Measurements from ENCODE around the gene NUP214.

The NUP214 gene

DNA sequence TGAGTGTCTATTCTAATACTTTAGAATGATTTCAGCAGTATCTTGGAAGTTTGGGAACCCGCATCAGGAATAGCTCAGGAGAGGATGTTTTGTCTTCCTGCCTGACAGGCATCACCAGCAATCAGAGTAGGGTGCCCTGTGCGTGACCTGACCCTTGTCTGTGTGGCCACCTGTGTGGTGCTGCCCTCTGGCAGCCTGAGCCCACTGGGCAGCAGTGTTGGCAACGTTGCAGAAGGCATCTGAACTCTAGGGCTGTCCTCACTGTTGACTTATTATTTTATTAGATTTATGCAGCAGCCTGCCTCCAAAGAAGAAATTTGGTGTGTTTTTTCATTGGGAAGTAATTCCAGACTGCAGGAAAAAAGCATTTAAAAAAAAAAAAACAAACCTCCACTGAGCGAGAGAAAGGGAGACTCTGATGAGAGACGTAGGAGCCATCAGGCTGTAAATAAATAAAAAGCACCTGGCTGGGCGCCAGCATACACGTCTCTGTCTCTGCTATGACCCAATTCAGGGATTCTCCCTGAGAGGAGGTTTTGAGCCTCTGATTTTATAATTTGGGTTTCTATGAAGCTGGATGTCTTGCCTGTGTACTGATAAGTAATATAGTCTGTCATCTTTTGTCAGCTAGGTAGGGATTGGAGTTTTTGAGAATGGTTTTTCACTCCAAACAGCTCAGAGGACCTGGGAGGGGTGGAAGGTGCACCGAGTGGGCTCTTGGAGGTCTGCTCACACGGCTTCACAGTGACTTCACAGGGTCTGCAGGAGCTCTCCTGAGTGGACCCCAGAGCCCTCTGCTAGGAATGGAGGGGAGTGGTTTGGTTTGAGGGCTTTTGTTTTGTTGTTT, 101.9 kb downstream of the NUP214 start:
- H3K27me3 ChIP-seq, result no peaks in the 10 kb centered on the region
- no peak overlapping the region for H3K27ac ChIP-seq
- H3K9me3 ChIP-seq, result no peaks in the 10 kb centered on the region
- intact Hi-C loops (cut with DNase I; ENCODE audit: low total_unique reads), result no loop called here
- H3K4me3 ChIP-seq, result no peak overlapping the region
- TF ChIP-seq, protein P1, sequence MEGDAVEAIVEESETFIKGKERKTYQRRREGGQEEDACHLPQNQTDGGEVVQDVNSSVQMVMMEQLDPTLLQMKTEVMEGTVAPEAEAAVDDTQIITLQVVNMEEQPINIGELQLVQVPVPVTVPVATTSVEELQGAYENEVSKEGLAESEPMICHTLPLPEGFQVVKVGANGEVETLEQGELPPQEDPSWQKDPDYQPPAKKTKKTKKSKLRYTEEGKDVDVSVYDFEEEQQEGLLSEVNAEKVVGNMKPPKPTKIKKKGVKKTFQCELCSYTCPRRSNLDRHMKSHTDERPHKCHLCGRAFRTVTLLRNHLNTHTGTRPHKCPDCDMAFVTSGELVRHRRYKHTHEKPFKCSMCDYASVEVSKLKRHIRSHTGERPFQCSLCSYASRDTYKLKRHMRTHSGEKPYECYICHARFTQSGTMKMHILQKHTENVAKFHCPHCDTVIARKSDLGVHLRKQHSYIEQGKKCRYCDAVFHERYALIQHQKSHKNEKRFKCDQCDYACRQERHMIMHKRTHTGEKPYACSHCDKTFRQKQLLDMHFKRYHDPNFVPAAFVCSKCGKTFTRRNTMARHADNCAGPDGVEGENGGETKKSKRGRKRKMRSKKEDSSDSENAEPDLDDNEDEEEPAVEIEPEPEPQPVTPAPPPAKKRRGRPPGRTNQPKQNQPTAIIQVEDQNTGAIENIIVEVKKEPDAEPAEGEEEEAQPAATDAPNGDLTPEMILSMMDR (IDR thresholded peaks at IDR 0.05), result no peak
- DNase-seq, result no peak
- no peaks in the 10 kb centered on the region for H3K4me1 ChIP-seq
- H3K36me3 ChIP-seq, result peaks cover 35 to 66% (median 38%) of the 10 kb centered on the region in 3 donors

DNA sequence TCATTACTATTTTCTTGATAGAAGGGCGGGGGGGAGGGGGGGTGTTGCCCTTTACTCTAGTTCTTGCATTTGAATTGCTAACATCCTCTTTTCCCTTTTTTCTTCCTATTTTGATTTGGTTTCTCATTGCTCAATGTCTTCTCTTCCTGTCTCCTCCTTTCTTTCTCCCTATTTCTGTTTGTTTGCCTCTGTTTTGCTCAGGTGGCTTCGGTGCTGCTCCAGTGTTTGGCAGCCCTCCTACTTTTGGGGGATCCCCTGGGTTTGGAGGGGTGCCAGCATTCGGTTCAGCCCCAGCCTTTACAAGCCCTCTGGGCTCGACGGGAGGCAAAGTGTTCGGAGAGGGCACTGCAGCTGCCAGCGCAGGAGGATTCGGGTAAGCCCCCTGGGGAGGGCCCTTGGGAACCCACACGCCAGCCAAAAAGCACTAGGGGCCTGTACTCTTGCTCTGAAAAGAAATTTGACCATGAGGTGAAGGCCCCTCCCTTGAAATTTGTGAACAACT, 102.6 kb downstream of the NUP214 start:
- DNase-seq, result no peak
- H3K36me3 ChIP-seq, result peaks cover 41 to 66% (median 43%) of the 10 kb centered on the region in 3 donors

DNA sequence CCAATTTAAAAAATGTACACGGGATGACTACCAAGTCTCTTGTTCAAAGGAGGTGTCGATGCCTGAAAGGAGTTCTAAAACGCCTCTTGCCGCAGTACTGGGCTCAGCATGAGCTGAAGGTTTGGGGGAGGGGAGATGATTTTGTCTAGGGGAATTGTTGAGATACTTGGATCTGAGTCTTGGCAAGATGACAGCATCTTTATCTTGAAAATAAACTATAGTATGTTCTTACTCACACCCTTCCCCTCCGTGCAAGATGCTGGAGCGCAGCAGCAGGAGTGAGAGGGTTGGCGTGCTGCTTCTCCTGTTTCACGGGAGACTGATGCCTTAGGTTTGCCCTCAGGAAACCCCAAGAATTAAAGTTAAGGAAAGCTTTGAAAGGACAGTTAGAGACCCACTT, 103.6 kb downstream of the NUP214 start:
- Histone ChIP-seq H3K27me3 (no peaks in the 10 kb centered on the region), H3K4me1 (no peaks in the 10 kb centered on the region), H3K4me3 (no peak overlapping the region), H3K36me3 (peaks cover 47 to 72% (median 51%) of the 10 kb centered on the region in 3 donors), H3K9me3 (no peaks in the 10 kb centered on the region), H3K27ac (no peak overlapping the region)
- intact Hi-C loops (cut with DNase I; ENCODE audit: low total_unique reads), result no loop called here
- no peak for DNase-seq
- TF ChIP-seq, protein P1 (IDR thresholded peaks at IDR 0.05), result no peak

More for the DNA sequence above, 102.6 kb downstream of the NUP214 start:
- no peaks in the 10 kb centered on the region for H3K27me3 ChIP-seq
- peak overlapping the region; percentile 22 to 25 for H3K4me3 ChIP-seq
- no peak overlapping the region for H3K27ac ChIP-seq
- H3K4me1 ChIP-seq, result no peaks in the 10 kb centered on the region
- no peaks in the 10 kb centered on the region for H3K9me3 ChIP-seq
- TF ChIP-seq, protein P1 (IDR thresholded peaks at IDR 0.05), result no peak
- intact Hi-C loops (cut with DNase I; ENCODE audit: low total_unique reads), result no loop called here

DNA sequence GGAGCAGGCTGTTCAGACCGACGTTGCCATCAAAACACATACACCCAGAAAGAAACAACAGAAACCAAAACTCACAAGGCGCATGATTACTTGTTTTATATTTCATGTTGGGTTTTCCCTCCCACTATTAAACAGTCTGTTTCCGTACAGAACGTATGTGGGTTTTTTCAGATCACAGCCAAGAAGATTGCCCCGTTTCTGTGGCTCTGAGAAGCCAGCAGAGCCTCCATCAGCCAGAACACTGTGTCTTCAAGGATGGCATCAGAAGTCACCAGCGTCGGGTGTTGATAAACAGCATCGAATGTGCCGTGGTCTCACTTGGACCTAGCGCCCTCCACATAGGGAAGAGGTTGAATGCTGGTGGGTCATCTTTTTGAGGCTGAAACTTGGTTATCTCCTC, 108.2 kb downstream of the NUP214 start:
- DNase-seq, result no peak
- H3K4me3 ChIP-seq, result no peak overlapping the region
- H3K36me3 ChIP-seq, result peaks cover 45 to 78% (median 49%) of the 10 kb centered on the region in 3 donors
- peaks cover 0 to under 1% of the 10 kb centered on the region in 2 donors for H3K27me3 ChIP-seq
- H3K9me3 ChIP-seq, result no peaks in the 10 kb centered on the region
- peaks cover 0 to 11% (median 7%) of the 10 kb centered on the region in 4 donors for H3K4me1 ChIP-seq
- no peak overlapping the region for H3K27ac ChIP-seq
- intact Hi-C loops (cut with DNase I; ENCODE audit: low total_unique reads), result no loop called here
- TF ChIP-seq, protein P1 (IDR thresholded peaks at IDR 0.05), result no peak

DNA sequence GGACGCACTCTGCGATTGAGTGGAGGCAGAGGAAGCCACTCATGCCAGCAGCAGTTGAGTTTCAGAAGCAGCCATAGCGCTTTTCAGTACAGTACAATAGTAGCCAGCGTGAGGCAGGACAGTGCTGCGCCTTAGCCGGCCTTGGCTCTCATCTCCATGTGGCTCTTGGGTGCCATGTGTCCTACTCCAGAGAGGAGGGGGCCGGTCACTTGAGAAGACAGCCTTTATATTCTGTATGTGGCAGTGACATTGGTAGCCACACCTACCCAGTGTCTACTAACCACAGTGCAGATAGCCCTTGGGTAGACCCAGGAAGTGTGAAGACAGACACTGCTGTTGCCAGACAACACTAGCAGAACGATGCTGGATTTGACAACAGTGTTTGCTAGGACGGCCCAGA, 108.6 kb downstream of the NUP214 start:
- no peaks in the 10 kb centered on the region for H3K9me3 ChIP-seq
- H3K27me3 ChIP-seq, result peaks cover 0 to 5% of the 10 kb centered on the region in 2 donors
- H3K27ac ChIP-seq, result no peak overlapping the region
- TF ChIP-seq, protein P1 (IDR thresholded peaks at IDR 0.05), result no peak
- H3K36me3 ChIP-seq, result peaks cover 40 to 73% (median 47%) of the 10 kb centered on the region in 3 donors
- intact Hi-C loops (cut with DNase I; ENCODE audit: low total_unique reads), result no loop called here
- no peak for DNase-seq
- no peak overlapping the region for H3K4me3 ChIP-seq
- peaks cover 0 to 15% (median 10%) of the 10 kb centered on the region in 4 donors for H3K4me1 ChIP-seq
